ENCODE measurements around the gene LARP1. TPM values are rescaled to one million over a fixed set of nuclear protein-coding genes. Genes with fewer than 3 reads are reported as not detected.
"Not testable (repeated sequence)": the region's sequence is repeated elsewhere in the genome, so short reads cannot be mapped to it uniquely, and the experiment has no call there.

The LARP1 gene
- total RNA-seq, 1 experiment from 2014 or later, result 79.1 TPM

GRCh38 chr5:154734370-154735248, 20.6 kb upstream of the LARP1 start:
- DNase-seq (ENCODE audit: low read depth), result no peak

GRCh38 chr5:154735362-154735761, 19.8 kb upstream of the LARP1 start:
- DNase-seq (ENCODE audit: low read depth), result not testable (repeated sequence)

- not testable (repeated sequence) for DNase-seq (ENCODE audit: low read depth)
Observed at GRCh38 chr5:154736372-154736771, 18.8 kb upstream of the LARP1 start.

- DNase-seq (ENCODE audit: low read depth), result no peak
Observed at GRCh38 chr5:154737667-154738320, 17.4 kb upstream of the LARP1 start.

GRCh38 chr5:154740483-154740882, 14.7 kb upstream of the LARP1 start:
- no peak for DNase-seq (ENCODE audit: low read depth)

GRCh38 chr5:154740957-154741356, 14.2 kb upstream of the LARP1 start:
- no peak for DNase-seq (ENCODE audit: low read depth)

GRCh38 chr5:154741415-154741814, 13.8 kb upstream of the LARP1 start:
- no peak for DNase-seq (ENCODE audit: low read depth)

GRCh38 chr5:154743812-154744211, 11.4 kb upstream of the LARP1 start:
- no peak for DNase-seq (ENCODE audit: low read depth)

GRCh38 chr5:154745349-154745748, 9.8 kb upstream of the LARP1 start:
- no peak for DNase-seq (ENCODE audit: low read depth)

GRCh38 chr5:154749491-154749890, 5.7 kb upstream of the LARP1 start:
- no peak for DNase-seq (ENCODE audit: low read depth)

- DNase-seq (ENCODE audit: low read depth), result not testable (repeated sequence)
Observed at GRCh38 chr5:154750641-154751040, 4.5 kb upstream of the LARP1 start.

GRCh38 chr5:154751854-154752253, 3.3 kb upstream of the LARP1 start:
- no peak for DNase-seq (ENCODE audit: low read depth)

- DNase-seq (ENCODE audit: low read depth), result peak; percentile 21
Observed at GRCh38 chr5:154753792-154754191, 1.4 kb upstream of the LARP1 start.

GRCh38 chr5:154754460-154755360, 467 bp upstream of the LARP1 start:
- peak; percentile 99 for DNase-seq (ENCODE audit: low read depth)

- DNase-seq (ENCODE audit: low read depth), result peak; percentile 24
Observed at GRCh38 chr5:154756009-154756867, 1.1 kb downstream of the LARP1 start.

- DNase-seq (ENCODE audit: low read depth), result peak; percentile 38
Observed at GRCh38 chr5:154756868-154757813, 2.0 kb downstream of the LARP1 start.

GRCh38 chr5:154757814-154758406, 2.7 kb downstream of the LARP1 start:
- peak; percentile 38 for DNase-seq (ENCODE audit: low read depth)

GRCh38 chr5:154758493-154758892, 3.3 kb downstream of the LARP1 start:
- no peak for DNase-seq (ENCODE audit: low read depth)

GRCh38 chr5:154758977-154759376, 3.8 kb downstream of the LARP1 start:
- no peak for DNase-seq (ENCODE audit: low read depth)

Measured in HT1080 (cell line).